NCI-H2171 treated with DMSO at 0.1 percent for 48 hours (cell line): Measurements from ENCODE around the gene PHEX.

Experiments
- DNase-seq: peaks from one replicate; lab custom pipeline; 2025; lab: John Stamatoyannopoulos, UW

Gene PHEX

DNA sequence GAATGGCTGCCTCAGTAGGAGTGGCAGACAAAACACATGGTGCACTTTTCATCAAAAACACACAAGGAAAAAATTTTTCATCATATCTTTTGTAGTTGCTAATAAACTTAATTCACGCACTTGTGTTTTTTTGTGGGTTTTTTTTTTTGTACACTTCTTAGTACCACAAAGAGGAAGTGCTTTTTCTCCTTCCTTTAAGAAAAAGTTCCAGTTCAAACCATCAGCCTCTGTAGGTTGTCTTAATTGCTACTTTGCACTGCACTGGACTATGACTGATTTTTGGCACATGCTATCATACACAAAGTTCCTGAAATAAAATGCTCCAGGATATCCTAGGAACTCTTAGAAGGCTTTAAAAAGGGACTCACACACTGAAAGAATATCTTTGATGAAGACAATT is at the start of gene PHEX:
Gene PHEX (plus strand): TSS at position 242 of the 400 bp plus-strand sequence. CDS start 681 bp downstream, outside the sequence.
- no peak for DNase-seq

GRCh38 chrX:21985332-21985777 is 46.8 kb upstream of the PHEX start:
- peak; percentile 77 for DNase-seq

DNA sequence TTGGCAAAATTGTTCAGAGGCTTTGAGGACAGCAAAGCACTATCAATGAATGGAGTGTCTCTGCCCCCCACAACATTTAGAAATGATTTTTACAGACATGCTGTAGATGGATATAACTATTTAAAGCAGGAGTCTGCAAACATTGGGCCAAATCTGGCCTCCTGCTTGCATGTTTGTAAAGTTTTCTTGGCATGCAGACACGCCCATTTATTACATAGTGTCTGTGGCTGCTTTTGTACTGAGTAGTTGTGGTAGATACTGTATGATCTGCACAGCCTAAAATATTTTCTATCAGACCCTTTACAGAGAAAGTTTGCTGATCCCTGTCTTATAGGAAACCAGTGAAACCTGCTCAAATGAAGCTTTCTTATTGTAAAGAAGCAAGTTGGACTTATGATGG is 45.5 kb upstream of the PHEX start:
- DNase-seq, result no peak

GRCh38 chrX:21989384-21989783 is 42.7 kb upstream of the PHEX start:
- DNase-seq, result no peak

DNA sequence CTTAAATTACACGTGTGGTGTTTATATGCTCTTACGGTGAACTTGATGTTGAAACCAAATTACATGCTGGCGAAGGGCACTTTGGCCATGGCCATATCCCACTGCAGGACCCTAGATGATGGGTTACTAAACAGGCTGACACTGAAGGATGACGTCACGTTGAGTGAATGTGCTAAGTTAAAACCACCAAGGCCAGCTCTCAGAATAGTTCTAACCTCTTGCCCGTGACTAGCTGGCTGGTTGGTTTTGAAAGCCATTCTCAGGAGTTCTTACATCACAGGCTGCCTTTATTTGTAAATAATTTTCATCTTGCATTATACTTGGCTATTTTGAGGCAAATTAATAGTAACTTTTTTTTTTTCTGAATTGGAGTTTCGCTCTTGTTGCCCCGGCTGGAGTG is 41.3 kb upstream of the PHEX start:
- no peak for DNase-seq

DNA sequence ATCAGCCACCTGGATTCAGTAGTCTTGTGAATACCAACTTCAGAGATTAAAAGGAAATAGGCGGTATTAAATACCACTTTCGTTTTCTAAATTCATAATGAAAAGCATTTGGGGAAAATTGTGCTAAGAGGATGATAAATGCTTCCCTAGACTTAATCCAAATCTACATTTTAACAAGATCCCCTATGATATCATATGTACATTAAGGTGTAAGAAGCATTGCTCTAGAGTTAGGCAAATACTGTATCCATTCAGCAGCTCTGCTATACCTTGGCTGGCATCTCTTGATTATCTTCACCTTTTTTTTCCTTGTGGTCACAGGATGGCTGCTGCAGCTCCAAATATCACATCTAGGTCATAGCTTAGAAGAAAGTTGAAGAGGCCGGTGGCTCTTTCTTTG is 40.6 kb upstream of the PHEX start:
- no peak for DNase-seq

GRCh38 chrX:21993265-21993664 is 38.9 kb upstream of the PHEX start:
- DNase-seq, result no peak

- no peak for DNase-seq
These were observed 35.2 kb upstream of the PHEX start for GRCh38 chrX:21996872-21997455.

DNA sequence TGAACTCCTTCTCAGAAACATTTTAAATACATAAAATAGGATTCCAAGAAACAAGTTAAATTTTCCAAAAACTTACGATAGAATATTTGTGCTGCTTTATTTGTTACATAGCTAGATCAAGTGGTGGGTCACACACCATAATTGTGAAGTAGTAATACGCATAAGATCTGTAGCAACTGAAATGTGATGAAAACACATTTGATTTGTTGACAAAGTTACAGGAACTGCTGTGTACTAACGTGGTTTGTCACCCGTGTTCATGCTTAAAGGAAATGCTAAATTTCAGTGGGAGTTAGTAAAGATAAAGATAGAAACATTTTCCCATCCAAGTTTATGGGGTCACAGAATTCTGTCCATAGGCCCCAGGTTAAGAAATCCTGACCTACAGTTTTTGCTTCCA is 34.1 kb upstream of the PHEX start:
- no peak for DNase-seq

DNA sequence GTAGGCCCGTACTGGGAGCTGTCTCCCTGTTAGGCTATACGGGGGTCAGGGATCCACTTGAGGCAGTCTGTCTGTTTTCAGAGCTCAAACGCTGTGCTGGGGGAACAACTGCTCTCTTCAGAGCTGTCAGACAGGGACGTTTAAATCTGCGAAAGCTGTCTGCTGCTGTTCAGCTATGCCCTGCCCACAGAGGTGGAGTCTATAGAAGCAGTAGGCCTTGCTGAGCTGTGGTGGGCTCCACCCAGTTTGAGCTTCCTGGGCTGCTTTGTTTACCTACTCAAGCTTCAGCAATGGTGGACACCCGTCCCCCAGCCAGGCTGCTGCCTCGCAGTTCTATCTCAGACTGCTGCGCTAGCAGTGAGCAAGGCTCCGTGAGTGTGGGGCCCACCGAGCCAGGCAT is 27.3 kb upstream of the PHEX start:
- no peak for DNase-seq

- DNase-seq, result no peak
These were observed 20.1 kb upstream of the PHEX start for GRCh38 chrX:22012051-22012450.

GRCh38 chrX:22012931-22013330 is 19.2 kb upstream of the PHEX start:
- no peak for DNase-seq

GRCh38 chrX:22015139-22015750 is 16.9 kb upstream of the PHEX start:
- no peak for DNase-seq

DNA sequence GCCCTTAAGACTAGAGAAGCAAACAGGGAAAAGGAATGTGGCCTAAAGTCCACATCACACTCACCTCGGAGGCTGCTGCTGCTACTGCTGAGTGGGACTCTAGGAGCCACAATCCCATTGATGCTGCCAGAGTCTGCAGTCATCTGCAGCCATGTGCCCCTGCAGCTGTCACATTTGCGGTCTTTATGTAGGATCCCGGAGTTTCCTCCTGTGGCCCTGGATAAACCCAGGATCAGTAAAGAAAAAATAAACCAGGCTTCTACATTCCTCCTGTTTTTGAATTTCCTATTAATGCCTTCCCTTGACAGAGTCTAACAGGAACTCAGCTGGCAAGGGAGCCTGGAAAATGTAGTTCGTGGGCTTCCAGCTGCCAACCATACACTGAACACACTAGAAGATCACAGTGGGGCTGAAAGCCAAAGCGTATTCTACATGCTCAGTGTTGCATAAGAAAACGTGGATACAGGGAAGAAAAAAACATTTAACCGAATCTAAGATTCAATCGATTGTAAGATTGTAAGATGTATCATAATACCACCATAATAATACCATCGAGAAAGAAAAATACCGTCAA is 10.3 kb upstream of the PHEX start:
- DNase-seq, result no peak

DNA sequence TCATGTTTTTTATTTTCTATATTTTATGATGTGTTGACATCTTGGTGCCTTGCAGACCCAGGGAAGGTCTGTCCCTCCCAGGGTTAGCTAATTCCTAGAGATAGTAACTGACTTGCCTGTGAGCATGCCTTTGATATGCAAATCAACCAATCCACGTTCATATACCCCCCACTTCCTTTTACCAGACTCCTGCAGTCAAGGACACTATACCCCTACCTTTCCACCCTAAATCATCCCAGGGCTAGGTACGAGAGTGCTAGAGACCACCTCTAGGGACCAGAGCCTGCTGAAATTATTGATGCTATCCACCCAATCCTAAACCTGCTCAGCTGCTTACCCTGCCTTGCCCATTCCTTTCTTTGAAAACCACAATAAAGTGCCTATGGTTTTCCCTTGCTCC is 7.5 kb upstream of the PHEX start:
- DNase-seq, result no peak

DNA sequence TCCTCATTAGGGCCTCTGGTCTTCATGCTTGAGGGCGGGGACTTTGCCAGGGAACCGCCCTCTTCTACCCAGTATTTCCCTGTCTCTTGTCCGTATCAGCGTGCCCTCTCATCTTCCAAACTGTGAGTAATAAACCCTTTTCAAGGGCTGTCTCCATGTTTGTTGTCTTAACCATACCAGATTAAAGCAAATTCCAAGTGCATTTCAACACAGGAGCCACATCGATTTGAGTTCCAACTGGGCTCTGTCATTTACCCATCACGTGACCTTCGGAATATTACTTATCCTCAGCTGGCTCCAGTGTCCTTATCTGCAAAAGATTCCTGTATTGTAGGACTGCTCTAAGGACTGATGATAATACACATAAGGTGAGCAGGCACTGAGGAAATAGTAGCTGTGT is 6.4 kb upstream of the PHEX start:
- no peak for DNase-seq

GRCh38 chrX:22026731-22027130 is 5.4 kb upstream of the PHEX start:
- no peak for DNase-seq

DNA sequence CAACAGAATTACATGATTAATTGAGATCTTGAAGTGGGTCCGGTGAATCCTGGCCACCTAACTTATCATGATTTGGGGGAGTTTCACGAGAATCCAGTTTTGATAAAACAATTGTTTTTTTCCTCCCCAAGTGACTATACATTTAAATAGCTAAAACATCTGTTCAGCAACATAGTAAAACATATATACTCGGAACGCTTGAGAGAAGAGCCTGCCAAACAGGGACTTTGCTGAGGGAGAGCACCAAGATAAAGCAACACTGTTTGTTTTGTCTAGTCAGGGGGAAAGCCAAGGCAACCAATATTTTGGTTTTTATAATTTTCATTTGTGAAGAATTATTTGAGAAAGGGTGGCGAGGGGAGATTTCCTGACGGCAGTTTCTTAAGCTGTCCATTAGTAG is 381 bp downstream of the PHEX start:
- no peak for DNase-seq

DNA sequence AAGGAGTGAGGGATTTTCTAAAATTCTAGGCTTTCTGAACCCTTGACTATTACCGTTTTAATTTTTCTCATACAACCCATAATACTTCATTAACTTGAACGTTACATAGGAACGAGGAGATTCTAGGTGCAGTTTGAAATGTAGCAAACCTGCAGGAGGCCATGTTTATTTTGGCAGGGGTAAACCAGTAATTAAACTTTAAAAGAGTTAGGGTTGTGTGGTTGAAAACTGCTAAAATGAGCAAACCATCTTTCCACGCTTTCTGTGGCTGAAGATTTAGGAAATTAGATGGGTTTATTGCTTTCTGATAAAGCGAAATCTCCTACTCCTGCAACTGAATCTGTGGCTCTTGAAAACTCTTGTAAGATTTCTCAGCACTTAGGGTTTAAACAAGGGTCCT is 1.7 kb downstream of the PHEX start:
- DNase-seq, result no peak

GRCh38 chrX:22035236-22035635 is 3.1 kb downstream of the PHEX start:
- no peak for DNase-seq

- peak; percentile 7 for DNase-seq
These were observed 5.1 kb downstream of the PHEX start for GRCh38 chrX:22037225-22037624.

DNA sequence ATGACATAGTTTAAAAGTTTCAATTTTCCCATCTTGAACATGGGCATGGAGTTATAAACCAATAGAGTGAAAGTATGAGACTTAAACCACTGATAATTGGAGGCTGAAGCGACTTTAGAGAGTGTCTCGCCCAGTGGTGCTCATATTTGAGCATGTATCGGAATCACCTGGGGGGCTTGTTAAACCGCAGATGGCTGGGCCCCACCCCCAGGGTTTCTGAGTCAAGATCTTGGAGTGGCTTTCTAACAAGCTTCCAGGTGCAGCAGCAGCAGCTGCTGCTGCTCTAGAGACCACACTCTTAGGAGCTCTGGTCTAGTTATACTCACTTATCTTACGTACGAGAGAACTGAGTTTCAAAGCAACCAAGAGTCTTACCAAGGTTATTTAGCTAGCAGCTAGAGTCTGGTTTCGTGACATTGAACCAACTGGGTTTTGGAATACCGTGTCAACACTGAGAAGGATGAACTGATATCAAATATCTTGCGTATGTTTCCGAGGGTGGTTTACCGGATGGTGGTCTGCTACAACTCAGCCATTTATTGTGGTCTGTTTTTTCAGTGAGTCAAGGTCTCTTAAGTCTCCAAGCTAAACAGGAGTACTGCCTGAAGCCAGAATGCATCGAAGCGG is 5.9 kb downstream of the PHEX start:
- DNase-seq, result no peak

DNA sequence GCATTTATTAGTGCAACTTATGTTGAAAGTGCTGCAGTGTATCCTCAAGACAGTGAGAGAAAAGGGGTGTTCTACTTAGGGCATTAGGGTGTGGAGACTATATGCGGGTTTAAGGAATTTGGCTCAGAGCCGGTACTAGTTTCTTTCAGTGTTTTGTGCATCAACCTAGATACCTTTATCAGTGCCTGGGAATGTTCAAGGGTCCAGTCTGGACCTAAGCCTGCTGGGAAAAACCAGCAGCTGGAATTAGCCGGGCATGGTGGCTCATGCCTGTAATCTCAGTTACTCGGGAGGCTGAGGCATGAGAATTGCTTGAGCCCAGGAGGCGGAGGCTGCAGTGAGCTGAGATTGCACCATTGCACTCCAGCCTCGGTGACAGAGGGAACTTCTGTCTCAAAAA is 7.4 kb downstream of the PHEX start:
- DNase-seq, result no peak
